ENCODE data around the gene SLC18B1. TPM values are rescaled to one million over a fixed set of nuclear protein-coding genes. Genes with fewer than 3 reads are reported as not detected.

SLC18B1 gene
- polyA plus RNA-seq, 1 experiment: 10.2 TPM

DNA sequence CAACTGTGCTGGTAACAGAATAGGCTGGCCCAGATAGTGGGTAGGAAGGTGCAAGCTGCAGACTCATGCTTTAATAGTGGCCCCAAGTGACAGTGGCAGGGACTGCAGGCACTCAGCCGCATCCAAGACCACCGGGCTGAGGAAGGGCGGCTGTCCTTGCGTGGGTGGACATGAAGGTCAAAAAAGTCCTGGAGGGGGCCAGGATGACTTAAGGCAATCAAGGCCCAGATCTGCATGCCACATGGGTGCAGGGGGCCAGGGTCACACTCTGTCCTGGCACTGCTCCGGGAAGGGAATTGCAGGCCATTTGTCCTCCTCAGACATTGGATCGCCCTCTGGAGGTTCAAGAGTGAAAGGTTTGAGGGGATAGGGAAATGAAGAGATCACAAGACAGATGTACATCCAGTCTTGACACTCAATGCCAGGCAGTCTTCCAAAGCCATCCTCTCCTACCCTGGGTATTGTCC, 30.4 kb downstream of the SLC18B1 start:
- TF ChIP-seq, protein P1, sequence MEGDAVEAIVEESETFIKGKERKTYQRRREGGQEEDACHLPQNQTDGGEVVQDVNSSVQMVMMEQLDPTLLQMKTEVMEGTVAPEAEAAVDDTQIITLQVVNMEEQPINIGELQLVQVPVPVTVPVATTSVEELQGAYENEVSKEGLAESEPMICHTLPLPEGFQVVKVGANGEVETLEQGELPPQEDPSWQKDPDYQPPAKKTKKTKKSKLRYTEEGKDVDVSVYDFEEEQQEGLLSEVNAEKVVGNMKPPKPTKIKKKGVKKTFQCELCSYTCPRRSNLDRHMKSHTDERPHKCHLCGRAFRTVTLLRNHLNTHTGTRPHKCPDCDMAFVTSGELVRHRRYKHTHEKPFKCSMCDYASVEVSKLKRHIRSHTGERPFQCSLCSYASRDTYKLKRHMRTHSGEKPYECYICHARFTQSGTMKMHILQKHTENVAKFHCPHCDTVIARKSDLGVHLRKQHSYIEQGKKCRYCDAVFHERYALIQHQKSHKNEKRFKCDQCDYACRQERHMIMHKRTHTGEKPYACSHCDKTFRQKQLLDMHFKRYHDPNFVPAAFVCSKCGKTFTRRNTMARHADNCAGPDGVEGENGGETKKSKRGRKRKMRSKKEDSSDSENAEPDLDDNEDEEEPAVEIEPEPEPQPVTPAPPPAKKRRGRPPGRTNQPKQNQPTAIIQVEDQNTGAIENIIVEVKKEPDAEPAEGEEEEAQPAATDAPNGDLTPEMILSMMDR (IDR thresholded peaks at IDR 0.05; ENCODE audit: low read depth, low read length): peak; percentile 18
- Histone ChIP-seq H3K27me3 (ENCODE audit: control insufficient read depth, insufficient read depth, low read length) (peaks cover 2% of the 10 kb centered on the region), H3K27ac (ENCODE audit: low read depth, low read length) (no peak overlapping the region), H3K4me3 (ENCODE audit: low read depth, low read length) (no peak overlapping the region), H3K9me3 (ENCODE audit: control insufficient read depth, insufficient read depth, low read length) (no peaks in the 10 kb centered on the region)
- ChIA-PET POLR2A (no interaction called here), CTCF (no interaction called here)
- no peak for DNase-seq (ENCODE audit: low read depth, low spot score)

- CTCF ChIA-PET: interaction anchor here (0.8 to 1.3 kb wide), 3 partner anchors 11 to 235 kb away, joined by 3 to 4 read pairs (median 3); no protein-coding TSS in a partner anchor
- no peak overlapping the region for H3K4me3 ChIP-seq (ENCODE audit: low read depth, low read length)
- peaks cover 2% of the 10 kb centered on the region for H3K27me3 ChIP-seq (ENCODE audit: control insufficient read depth, insufficient read depth, low read length)
- POLR2A ChIA-PET: no interaction called here
- no peaks in the 10 kb centered on the region for H3K9me3 ChIP-seq (ENCODE audit: control insufficient read depth, insufficient read depth, low read length)
- H3K27ac ChIP-seq (ENCODE audit: low read depth, low read length): no peak overlapping the region
- DNase-seq (ENCODE audit: low read depth, low spot score): no peak
- TF ChIP-seq, protein P1 (IDR thresholded peaks at IDR 0.05; ENCODE audit: low read depth, low read length): no peak
These were observed 32.9 kb downstream of the SLC18B1 start for GRCh38 chr6:132765560-132765959.

- POLR2A ChIA-PET: no interaction called here
- CTCF ChIA-PET: interaction anchor here (0.8 to 1.5 kb wide), 9 partner anchors 8 to 236 kb away, joined by 3 to 7 read pairs (median 4); partner anchors contain the start of gene SLC18B1
- Histone ChIP-seq H3K9me3 (ENCODE audit: control insufficient read depth, insufficient read depth, low read length) (no peaks in the 10 kb centered on the region), H3K4me3 (ENCODE audit: low read depth, low read length) (no peak overlapping the region), H3K27ac (ENCODE audit: low read depth, low read length) (no peak overlapping the region), H3K27me3 (ENCODE audit: control insufficient read depth, insufficient read depth, low read length) (peaks cover 2% of the 10 kb centered on the region)
- TF ChIP-seq, protein P1 (IDR thresholded peaks at IDR 0.05; ENCODE audit: low read depth, low read length): no peak
- peak; percentile 36 for DNase-seq (ENCODE audit: low read depth, low spot score)
These were observed 34.1 kb downstream of the SLC18B1 start for GRCh38 chr6:132764370-132764769.

DNA sequence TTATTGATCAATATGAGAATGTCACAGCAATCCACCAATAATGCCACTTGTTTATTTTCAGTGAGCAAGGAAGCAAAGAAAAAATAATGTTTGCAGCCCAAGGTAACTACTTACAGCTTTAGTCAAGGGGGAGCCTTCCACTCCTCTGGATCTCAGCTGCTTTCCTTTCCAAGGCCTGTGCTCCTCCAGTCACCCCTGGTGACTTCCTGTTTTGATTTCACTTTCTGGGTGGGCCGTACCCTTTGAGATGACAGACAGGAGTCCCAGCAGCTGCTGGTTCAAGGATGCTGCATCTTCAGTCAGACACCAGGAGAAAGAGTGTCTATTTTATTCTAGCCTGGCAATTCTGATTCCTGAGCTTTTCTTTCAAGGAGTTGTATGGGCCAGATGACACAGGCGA, 35.2 kb downstream of the SLC18B1 start:
- H3K9me3 ChIP-seq (ENCODE audit: control insufficient read depth, insufficient read depth, low read length): no peaks in the 10 kb centered on the region
- H3K27ac ChIP-seq (ENCODE audit: low read depth, low read length): no peak overlapping the region
- H3K4me3 ChIP-seq (ENCODE audit: low read depth, low read length): no peak overlapping the region
- CTCF ChIA-PET: interaction anchor here (0.7 to 1.5 kb wide), 5 partner anchors 10 to 48 kb away, joined by 3 to 4 read pairs (median 4); no protein-coding TSS in a partner anchor
- DNase-seq (ENCODE audit: low read depth, low spot score): no peak
- POLR2A ChIA-PET: no interaction called here
- TF ChIP-seq, protein P1 (IDR thresholded peaks at IDR 0.05; ENCODE audit: low read depth, low read length): no peak
- no peaks in the 10 kb centered on the region for H3K27me3 ChIP-seq (ENCODE audit: control insufficient read depth, insufficient read depth, low read length)

DNA sequence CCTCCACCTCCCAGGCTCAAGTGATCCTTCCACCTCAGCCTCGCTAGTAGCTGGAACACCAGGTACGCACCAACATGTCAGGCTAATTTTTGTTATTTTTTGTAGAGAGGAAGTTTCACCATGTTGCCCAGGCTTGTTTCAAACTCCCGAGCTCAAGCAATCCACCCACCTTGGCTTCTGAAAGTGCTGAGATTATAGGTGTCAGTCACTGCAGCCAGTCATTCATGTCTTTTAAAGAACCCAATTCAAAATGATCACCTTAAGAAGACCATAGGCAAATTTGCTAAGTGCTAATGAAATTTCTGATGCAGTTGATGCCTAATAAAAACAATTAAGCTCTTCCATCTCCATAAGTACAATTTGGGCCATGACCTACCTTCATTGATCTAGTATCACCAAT, 38.2 kb downstream of the SLC18B1 start:
- H3K9me3 ChIP-seq (ENCODE audit: control insufficient read depth, insufficient read depth, low read length): no peaks in the 10 kb centered on the region
- ChIA-PET CTCF (interaction anchor here (1.0 kb wide), 1 partner anchor 22 kb away, joined by 3 read pairs; no protein-coding TSS in a partner anchor), POLR2A (no interaction called here)
- no peak overlapping the region for H3K4me3 ChIP-seq (ENCODE audit: low read depth, low read length)
- H3K27me3 ChIP-seq (ENCODE audit: control insufficient read depth, insufficient read depth, low read length): no peaks in the 10 kb centered on the region
- DNase-seq (ENCODE audit: low read depth, low spot score): no peak
- H3K27ac ChIP-seq (ENCODE audit: low read depth, low read length): no peak overlapping the region
- TF ChIP-seq, protein P1 (IDR thresholded peaks at IDR 0.05; ENCODE audit: low read depth, low read length): no peak
